NCI-H345 treated with DMSO at 0.1 percent for 48 hours (cell line): ENCODE results near the gene PDRG1.

ENCODE experiments used
- DNase-seq: peaks from one replicate; lab custom pipeline; 2025; ENCODE audit not compliant: unreplicated experiment; lab: John Stamatoyannopoulos, UW

The PDRG1 gene

GRCh38 chr20:31909253-31910070 is 42.4 kb downstream of the PDRG1 start:
- no peak for DNase-seq

GRCh38 chr20:31908424-31908823 is 43.4 kb downstream of the PDRG1 start:
- no peak for DNase-seq

GRCh38 chr20:31908016-31908415 is 43.8 kb downstream of the PDRG1 start:
- DNase-seq = no peak

GRCh38 chr20:31907046-31907445 is 44.8 kb downstream of the PDRG1 start:
- no peak for DNase-seq

- no peak for DNase-seq
Observed at GRCh38 chr20:31906001-31906400, 45.8 kb downstream of the PDRG1 start.

GRCh38 chr20:31903627-31904386 is 48.0 kb downstream of the PDRG1 start:
- no peak for DNase-seq

- DNase-seq = no peak
Observed at GRCh38 chr20:31901615-31902014, 50.2 kb downstream of the PDRG1 start.

- no peak for DNase-seq
Observed at GRCh38 chr20:31897541-31897940, 54.3 kb downstream of the PDRG1 start.

- no peak for DNase-seq
Observed at GRCh38 chr20:31896049-31896448, 55.8 kb downstream of the PDRG1 start.

GRCh38 chr20:31894980-31895675 is 56.7 kb downstream of the PDRG1 start:
- DNase-seq = no peak
